Kidney (tissue), 14 donors: ENCODE measurements around the gene NOL9. TPM values are rescaled to one million over a fixed set of nuclear protein-coding genes. Genes with fewer than 3 reads are reported as not detected.

Experiments used
- DNase-seq, 5 donors: peaks; one replicate each; pipeline ENCODE4 v3.0.0-alpha.2; 2013 to 2020
- FAIRE-seq: peaks from 2 replicates; lab custom pipeline; 2012; peaks lifted over from hg19 to GRCh38; lab: Jason Lieb, UNC
- H3K27ac ChIP-seq, 2 donors: one replicate each; pipeline ENCODE4 v1.7.0; 2013; ENCODE audit warnings: low read depth in 2 of 2, low read length in 2 of 2, inconsistent platforms in 1 of 2
- H3K27me3 ChIP-seq: one replicate; pipeline ENCODE4 v1.7.1; 2013; ENCODE audit warnings: low read length, inconsistent platforms; ENCODE audit not compliant: control insufficient read depth, insufficient read depth
- H3K36me3 ChIP-seq, 3 donors: one replicate each; pipeline versions ENCODE4 v1.7.0 to v1.7.1; 2013; ENCODE audit warnings: low read length in 3 of 3, control low read depth in 1 of 3, inconsistent platforms in 1 of 3; ENCODE audit not compliant: insufficient read depth in 3 of 3, control insufficient read depth in 2 of 3
- H3K4me1 ChIP-seq, 3 donors: one replicate each; pipeline versions ENCODE4 v1.7.0 to v1.7.1; 2013; ENCODE audit warnings: low read length in 3 of 3, inconsistent platforms in 1 of 3, low read depth in 1 of 3; ENCODE audit not compliant: control insufficient read depth in 2 of 3, insufficient read depth in 2 of 3
- H3K4me3 ChIP-seq, 3 donors: one replicate each; pipeline versions ENCODE4 v1.7.0 to v1.8.1; 2013; ENCODE audit warnings: low read length in 3 of 3, control low read depth in 1 of 3, inconsistent platforms in 1 of 3
- H3K9ac ChIP-seq, 3 donors: one replicate each; pipeline versions ENCODE4 v1.7.0 to v1.7.1; 2013; ENCODE audit warnings: low read length in 3 of 3, control low read depth in 1 of 3, inconsistent platforms in 1 of 3
- H3K9me3 ChIP-seq, 3 donors: one replicate each; pipeline versions ENCODE4 v1.7.0 to v1.7.1; 2013; ENCODE audit warnings: low read length in 3 of 3, control low read depth in 1 of 3, inconsistent platforms in 1 of 3; ENCODE audit not compliant: control insufficient read depth in 2 of 3, insufficient read depth in 1 of 3
- intact Hi-C: fragments of 100-400 bp; cut with DNase I; formaldehyde crosslinking; loops from one replicate; pipeline ENCODE4 v1.11.1; 2022
- polyA plus RNA-seq: library from polyadenylated mRNA; stranded (reverse); fragments of 350-450 nt; fragmentation: Illumina TruSeq; extraction: RNeasy Lipid Tissue Mini Kit (QIAGEN cat#74804); gene quantifications from one replicate; pipeline ENCODE4 v1.2.3, GENCODE V29; 2014; ENCODE audit warnings: low read depth, low replicate concordance; ENCODE audit not compliant: insufficient read depth
- total RNA-seq: library from RNA; stranded (reverse); fragmentation: NEBNext Ultra II Directional; extraction: Animal tissue kit (Norgen Biotek cat#: 25700); gene quantifications from one replicate; pipeline ENCODE4 v1.2.1, GENCODE V29; 2021
- TF ChIP-seq, protein P1 (sequence below): IDR thresholded peaks from 3 replicates; pipeline ENCODE4 v1.5.1; 2012; ENCODE audit warnings: mild to moderate bottlenecking, moderate library complexity, borderline replicate concordance; ENCODE audit not compliant: insufficient read depth; ENCODE audit errors: extremely low read depth
- donor health status: control.
- donor health status: control.
- donor health status: control.
- donor health status: control.
- donor health status: control.
- donor health status: DM: yes; HTN: yes; CAD: no.
- donor health status: Normal renal cell carcinoma (clear cell type).

The NOL9 gene
- total and polyA plus RNA-seq, 2 donors from 2014 or later = 4.3 to 28.7 TPM

DNA sequence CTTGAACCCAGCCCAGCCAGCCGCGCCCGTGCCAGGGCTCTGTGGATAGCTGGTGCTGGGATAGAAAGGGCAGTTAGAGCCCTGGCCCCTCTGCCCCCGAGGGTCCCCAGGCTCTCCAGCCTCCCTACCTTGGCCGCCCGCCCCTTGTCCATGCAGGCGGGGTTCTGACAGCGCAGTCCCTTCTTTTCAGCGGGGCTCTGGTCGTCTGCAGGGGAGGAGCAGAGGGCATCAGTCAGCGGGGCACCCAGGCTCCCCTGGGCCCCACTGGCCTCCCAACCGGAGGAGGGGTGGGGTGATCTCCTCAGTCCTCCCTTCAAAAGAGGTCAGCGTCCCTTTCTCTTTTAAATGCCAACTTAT, 58.0 kb downstream of the NOL9 start:
- peak overlapping the region in 1 of 3 donors; percentile 47 for H3K4me3 ChIP-seq
- TF ChIP-seq, protein P1, sequence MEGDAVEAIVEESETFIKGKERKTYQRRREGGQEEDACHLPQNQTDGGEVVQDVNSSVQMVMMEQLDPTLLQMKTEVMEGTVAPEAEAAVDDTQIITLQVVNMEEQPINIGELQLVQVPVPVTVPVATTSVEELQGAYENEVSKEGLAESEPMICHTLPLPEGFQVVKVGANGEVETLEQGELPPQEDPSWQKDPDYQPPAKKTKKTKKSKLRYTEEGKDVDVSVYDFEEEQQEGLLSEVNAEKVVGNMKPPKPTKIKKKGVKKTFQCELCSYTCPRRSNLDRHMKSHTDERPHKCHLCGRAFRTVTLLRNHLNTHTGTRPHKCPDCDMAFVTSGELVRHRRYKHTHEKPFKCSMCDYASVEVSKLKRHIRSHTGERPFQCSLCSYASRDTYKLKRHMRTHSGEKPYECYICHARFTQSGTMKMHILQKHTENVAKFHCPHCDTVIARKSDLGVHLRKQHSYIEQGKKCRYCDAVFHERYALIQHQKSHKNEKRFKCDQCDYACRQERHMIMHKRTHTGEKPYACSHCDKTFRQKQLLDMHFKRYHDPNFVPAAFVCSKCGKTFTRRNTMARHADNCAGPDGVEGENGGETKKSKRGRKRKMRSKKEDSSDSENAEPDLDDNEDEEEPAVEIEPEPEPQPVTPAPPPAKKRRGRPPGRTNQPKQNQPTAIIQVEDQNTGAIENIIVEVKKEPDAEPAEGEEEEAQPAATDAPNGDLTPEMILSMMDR = no peak
- no peaks in the 10 kb centered on the region for H3K36me3 ChIP-seq
- H3K9ac ChIP-seq = peak overlapping the region in 1 of 3 donors; percentile 19
- H3K27ac ChIP-seq = peak overlapping the region in 1 of 2 donors; percentile 14
- no peaks in the 10 kb centered on the region for H3K9me3 ChIP-seq
- H3K27me3 ChIP-seq = no peaks in the 10 kb centered on the region
- peaks cover 0 to 17% (median 4%) of the 10 kb centered on the region in 3 donors for H3K4me1 ChIP-seq
- DNase-seq = peak in 1 of 5 donors; percentile 60
- intact Hi-C loops = no loop called here
- FAIRE-seq = no peak

DNA sequence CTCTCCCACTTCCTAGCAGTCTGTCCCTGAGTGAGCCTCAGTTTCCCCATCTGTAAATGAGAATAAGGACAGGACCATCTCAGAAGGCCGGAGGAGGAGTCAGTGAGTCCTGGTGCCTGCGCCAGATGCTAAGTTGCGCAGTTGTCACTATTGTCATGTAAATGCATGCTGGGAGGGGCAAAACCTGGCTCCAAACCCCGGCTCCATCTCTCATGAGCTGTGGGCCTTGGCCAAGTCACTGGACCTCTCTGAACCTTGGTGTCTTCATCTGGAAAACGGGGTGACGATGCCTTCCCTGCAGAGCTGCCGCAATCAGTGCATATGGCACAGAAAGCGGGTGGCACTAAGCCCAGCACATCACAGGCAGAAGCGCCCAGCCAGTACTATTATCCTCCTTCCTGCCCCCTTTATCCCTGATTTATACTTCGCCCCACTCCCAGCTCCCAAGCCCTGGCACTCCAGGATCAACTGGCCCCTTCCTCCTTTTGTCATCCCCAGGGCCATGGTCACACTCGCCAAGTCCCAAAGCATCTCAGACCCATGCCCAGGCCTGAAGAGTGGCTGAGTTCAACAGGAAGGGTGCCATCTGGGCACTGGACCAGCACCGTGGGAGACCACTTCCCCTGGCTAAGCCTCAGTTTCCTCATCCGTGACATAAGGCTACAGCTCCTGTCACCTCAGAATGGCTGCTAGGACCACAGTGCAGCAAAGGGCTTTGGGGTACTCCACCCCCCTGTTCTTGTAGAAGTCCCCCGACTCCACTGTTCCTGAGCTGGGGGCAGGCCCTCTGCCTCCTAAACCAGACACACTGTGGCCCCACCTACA, 58.6 kb downstream of the NOL9 start:
- H3K9ac ChIP-seq = no peak overlapping the region
- TF ChIP-seq, protein P1 = no peak
- H3K9me3 ChIP-seq = no peaks in the 10 kb centered on the region
- FAIRE-seq (no peak), DNase-seq (peak in 1 of 5 donors; percentile 41)
- intact Hi-C loops = no loop called here
- no peaks in the 10 kb centered on the region for H3K36me3 ChIP-seq
- H3K4me1 ChIP-seq = peaks cover 0 to 21% (median 0%) of the 10 kb centered on the region in 3 donors
- no peaks in the 10 kb centered on the region for H3K27me3 ChIP-seq
- peak overlapping the region in 1 of 2 donors; percentile 14 for H3K27ac ChIP-seq
- no peak overlapping the region for H3K4me3 ChIP-seq

DNA sequence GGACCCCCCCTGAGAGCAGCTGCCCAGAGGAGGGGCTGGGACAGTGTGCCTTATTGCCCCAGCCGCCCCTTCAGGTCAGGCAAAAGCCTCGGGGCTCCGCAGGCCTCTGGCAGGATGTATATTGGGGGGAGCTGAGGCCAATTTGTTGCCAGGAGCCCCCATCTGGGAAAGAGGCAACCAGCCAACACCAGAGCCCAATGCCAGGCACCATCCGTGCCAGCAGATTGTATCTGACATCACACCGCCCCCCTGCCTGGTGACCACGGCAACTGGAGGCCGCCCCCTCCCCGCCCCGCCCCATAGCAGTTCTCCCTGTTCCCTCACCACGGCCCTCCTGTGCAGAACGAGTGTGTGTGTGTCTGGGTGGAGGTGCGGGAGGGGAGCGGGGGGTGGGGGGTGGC, 59.3 kb downstream of the NOL9 start:
- DNase-seq = peak in 1 of 5 donors; percentile 62
- H3K27ac ChIP-seq = no peak overlapping the region

More for the DNA sequence above, 59.3 kb downstream of the NOL9 start:
- Histone ChIP-seq H3K9ac (no peak overlapping the region), H3K9me3 (no peaks in the 10 kb centered on the region), H3K27me3 (no peaks in the 10 kb centered on the region), H3K36me3 (no peaks in the 10 kb centered on the region), H3K4me3 (no peak overlapping the region), H3K4me1 (peaks cover 0 to 24% (median 0%) of the 10 kb centered on the region in 3 donors)
- TF ChIP-seq, protein P1 = no peak
- FAIRE-seq = no peak
- intact Hi-C loops = no loop called here
